Ectodermal cell (in vitro differentiated cells): ENCODE results near the gene RXRA.

Source experiments
- H3K27ac ChIP-seq: 2 replicates; pipeline ENCODE4 v1.7.0; 2013; ENCODE audit warnings: mild to moderate bottlenecking, low read depth, low read length; ENCODE audit not compliant: insufficient read depth, poor library complexity, severe bottlenecking
- H3K27me3 ChIP-seq: 2 replicates; pipeline ENCODE4 v1.7.0; 2013; ENCODE audit warnings: mild to moderate bottlenecking, low read length; ENCODE audit not compliant: insufficient read depth, control insufficient read depth, poor library complexity, severe bottlenecking
- H3K36me3 ChIP-seq: one replicate; pipeline ENCODE4 v1.7.0; 2013; ENCODE audit warnings: low read length; ENCODE audit not compliant: control insufficient read depth, insufficient read depth
- H3K4me1 ChIP-seq: one replicate; pipeline ENCODE4 v1.7.0; 2013; ENCODE audit warnings: low read length; ENCODE audit not compliant: control insufficient read depth, insufficient read depth
- H3K4me3 ChIP-seq: 2 replicates; pipeline ENCODE4 v1.7.0; 2013; ENCODE audit warnings: low read depth, low read length, control low read depth; ENCODE audit not compliant: insufficient read depth
- H3K9me3 ChIP-seq: 2 replicates; pipeline ENCODE4 v1.7.0; 2013; ENCODE audit warnings: mild to moderate bottlenecking, low read length, moderate library complexity; ENCODE audit not compliant: control insufficient read depth
- WGBS, 2 experiments: methylation state at CpG; one replicate each; pipeline ENCODE4 v1.1.7; 2013; ENCODE audit warnings: missing lambda C conversion rate in 2 of 2; 5-methylcytosine and 5-hydroxymethylcytosine counted together

The RXRA gene

DNA sequence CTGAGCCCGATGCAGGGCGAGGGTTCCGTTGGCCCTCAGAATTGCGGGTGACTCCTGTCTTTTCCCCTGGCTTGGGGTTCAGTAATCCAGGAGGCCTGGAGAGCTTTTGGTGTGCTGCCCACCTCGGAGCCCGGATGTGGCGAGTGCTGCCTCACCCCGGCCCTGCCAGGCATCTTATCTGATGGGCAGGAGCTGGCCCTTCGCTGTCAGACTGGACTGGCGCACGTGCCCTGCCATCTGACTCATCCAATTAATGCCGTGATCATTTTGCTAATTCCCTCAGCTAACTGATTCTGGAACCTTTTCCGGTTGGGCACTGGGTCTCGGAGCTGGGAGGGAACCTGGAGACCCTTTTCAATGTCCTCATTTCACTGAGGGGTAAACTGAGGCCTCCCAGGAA is 34.6 kb downstream of the RXRA start:
- H3K27me3 ChIP-seq, result no peaks in the 10 kb centered on the region
- no peaks in the 10 kb centered on the region for H3K9me3 ChIP-seq
- H3K36me3 ChIP-seq, result no peaks in the 10 kb centered on the region
- H3K27ac ChIP-seq, result no peak overlapping the region
- no peak overlapping the region for H3K4me3 ChIP-seq
- WGBS, 2 experiments, result 95% methylated on average over 14 of the region's 14 CpGs
- peaks cover 13% of the 10 kb centered on the region for H3K4me1 ChIP-seq

DNA sequence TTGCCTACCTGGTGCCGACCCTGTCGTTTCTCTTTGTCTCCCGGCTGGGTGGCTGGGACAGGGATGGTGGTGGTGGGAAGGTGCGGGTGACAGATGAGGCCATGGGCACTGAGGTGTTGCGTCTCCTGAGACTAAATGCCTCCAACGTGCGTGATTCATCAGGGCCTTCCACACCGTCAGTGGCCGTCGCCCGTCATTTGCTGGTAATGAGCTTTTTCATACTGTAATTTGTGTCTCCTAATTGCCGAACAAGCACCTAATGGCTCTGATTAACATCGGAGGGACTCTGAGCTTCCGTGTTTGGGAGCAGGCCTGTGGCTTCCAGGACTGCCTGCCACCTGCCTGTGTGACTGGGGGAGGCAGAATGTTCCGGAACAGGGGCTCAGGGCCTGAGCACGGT is 35.2 kb downstream of the RXRA start:
- Histone ChIP-seq H3K4me1 (peaks cover 15% of the 10 kb centered on the region), H3K9me3 (no peaks in the 10 kb centered on the region), H3K27ac (no peak overlapping the region), H3K27me3 (no peaks in the 10 kb centered on the region), H3K4me3 (no peak overlapping the region), H3K36me3 (no peaks in the 10 kb centered on the region)
- WGBS, 2 experiments, result 93 to 94% methylated on average over 16 of the region's 16 CpGs

DNA sequence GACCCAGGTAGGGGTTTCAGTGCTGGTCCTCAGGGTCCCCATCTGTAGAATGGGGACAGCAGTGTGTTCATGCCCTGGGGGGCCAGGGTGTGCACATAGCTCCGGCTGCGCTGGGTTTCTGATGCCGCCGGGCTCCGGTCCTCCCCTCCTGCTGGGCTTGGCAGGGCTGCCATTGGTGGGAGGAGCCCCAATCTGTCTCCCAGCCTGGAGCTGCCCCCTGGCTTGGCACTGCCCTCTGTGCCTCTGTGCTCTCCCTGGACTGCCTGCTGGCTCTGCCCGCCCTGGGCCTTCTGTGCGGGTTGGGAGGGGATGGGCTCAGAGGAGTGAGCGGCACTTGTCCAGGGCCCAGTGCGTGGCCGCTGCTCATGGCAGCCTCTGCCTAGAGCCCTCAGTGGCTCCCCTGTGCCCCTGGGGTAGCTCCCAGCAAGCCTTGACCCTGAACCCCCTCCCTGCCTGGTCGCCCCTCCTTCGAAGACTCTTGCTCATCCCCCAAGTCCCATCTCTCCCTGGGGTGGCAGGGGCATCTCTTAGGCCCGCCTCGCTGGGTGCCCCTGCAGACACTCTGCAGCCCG is 35.7 kb downstream of the RXRA start:
- H3K27me3 ChIP-seq, result no peaks in the 10 kb centered on the region
- no peak overlapping the region for H3K4me3 ChIP-seq
- 95 to 96% methylated on average over 15 of the region's 15 CpGs for WGBS, 2 experiments
- no peaks in the 10 kb centered on the region for H3K9me3 ChIP-seq
- no peaks in the 10 kb centered on the region for H3K36me3 ChIP-seq
- H3K4me1 ChIP-seq, result peaks cover 15% of the 10 kb centered on the region
- H3K27ac ChIP-seq, result no peak overlapping the region

DNA sequence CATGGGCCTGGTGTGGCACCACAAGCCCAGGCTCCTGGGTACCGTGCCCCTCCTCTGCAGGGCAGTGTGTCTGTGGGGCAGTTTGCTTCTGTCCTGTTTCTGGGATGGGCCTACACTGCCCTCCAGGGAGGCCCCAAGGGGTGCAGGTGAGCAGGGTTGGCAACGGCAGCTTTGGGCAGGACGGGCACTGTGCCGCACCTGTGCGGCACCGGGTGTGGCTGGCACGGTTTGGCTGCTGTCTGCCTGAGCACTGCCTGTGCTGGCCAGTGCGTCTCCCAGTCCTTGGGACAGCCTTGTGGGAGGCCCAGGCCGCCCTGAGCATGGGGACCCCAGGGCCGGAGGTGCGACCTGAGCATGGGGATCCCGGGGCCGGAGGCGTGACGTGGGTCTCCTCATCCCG is 37.2 kb downstream of the RXRA start:
- H3K4me3 ChIP-seq, result no peak overlapping the region
- no peak overlapping the region for H3K27ac ChIP-seq
- no peaks in the 10 kb centered on the region for H3K36me3 ChIP-seq
- H3K27me3 ChIP-seq, result no peaks in the 10 kb centered on the region
- H3K9me3 ChIP-seq, result no peaks in the 10 kb centered on the region
- 93 to 97% methylated on average over 16 of the region's 16 CpGs for WGBS, 2 experiments
- peaks cover 15% of the 10 kb centered on the region for H3K4me1 ChIP-seq

DNA sequence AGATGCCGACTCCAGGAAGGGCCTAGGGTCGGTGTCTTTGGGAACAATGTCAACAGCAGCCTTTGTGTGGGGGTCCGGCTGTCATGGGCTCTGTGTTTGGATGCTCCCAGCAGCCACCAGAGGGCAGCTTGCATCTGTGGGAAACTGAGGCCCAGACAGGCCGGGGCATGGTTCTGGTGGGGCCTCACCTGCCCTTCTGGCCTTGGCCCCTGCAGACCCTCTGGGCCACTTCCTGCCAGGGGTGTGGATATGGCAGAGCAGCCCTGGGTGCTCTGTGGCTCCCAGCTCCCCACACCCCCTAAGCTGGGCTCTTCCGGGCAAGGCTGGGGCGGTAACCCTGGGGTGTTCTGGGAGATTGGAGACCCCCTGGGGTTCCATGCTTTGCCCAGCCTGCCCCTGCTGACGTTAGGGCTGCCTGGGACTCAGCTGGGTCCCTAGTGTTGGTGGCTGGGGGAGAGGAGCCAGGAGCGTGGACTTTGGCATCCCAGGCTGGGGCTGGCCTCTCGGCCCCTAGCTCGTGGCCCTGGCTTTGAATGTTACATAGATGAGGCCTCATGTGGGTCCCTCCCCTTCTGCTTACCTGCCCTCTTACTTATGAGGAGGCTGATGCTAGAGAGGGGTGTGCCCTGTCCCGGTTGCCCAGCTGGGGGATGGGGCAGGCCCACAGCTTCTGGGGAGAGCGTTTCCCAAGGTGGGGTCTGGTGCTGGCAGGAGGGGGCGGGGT is 38.3 kb downstream of the RXRA start:
- Histone ChIP-seq H3K4me3 (no peak overlapping the region), H3K36me3 (no peaks in the 10 kb centered on the region), H3K27ac (no peak overlapping the region), H3K4me1 (peaks cover 15% of the 10 kb centered on the region), H3K9me3 (no peaks in the 10 kb centered on the region), H3K27me3 (no peaks in the 10 kb centered on the region)
- WGBS, 2 experiments, result 89 to 92% methylated on average over 13 of the region's 13 CpGs

DNA sequence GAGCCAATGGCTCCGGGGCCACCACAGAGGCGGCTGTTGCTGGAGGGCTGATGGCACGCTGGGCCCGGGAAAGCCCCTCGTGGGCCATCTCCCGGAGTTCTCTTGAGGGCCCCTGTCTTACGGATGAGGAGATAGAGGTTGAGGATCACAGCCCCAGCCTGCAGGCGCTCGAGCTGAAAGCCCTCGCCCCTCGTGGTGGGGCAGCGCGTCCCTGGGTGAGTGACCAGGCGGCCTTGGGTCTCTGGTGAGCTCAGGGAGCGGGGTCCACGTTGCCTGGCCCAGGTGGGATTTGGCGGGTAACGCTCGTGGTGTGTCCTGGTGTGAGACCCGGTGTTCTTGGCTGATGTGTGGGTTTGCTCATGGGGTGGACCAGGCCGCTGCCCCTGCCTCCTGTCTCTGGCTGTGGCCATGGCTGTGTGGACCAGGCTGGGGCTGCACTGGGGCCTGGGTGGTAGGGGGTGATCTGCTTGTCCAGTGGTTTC is 38.9 kb downstream of the RXRA start:
- Histone ChIP-seq H3K9me3 (no peaks in the 10 kb centered on the region), H3K27ac (no peak overlapping the region), H3K4me1 (peaks cover 15% of the 10 kb centered on the region), H3K36me3 (no peaks in the 10 kb centered on the region), H3K27me3 (no peaks in the 10 kb centered on the region), H3K4me3 (no peak overlapping the region)
- 93% methylated on average over 21 of the region's 21 CpGs for WGBS, 2 experiments

DNA sequence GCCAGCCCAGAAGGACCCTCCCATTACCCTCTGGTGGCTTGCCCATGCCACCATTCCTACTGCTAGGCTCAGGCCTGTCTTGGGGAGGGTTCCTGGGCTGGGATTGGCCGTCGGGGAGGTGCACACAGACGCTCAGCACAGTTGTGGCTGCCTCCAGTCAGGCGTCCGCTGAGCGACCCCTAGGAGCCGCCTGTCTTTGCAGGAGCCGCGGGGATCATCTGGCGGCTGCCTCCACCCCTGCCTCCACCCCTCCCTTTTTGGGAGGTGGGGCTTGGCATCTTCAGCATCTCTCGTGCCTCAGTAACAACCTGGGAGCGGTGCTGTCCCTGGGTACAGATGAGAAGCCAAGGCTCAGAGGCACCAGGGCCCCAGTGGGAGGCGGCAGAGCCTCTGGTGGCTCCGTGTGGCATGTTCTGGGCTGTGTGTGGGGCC is 39.6 kb downstream of the RXRA start:
- no peak overlapping the region for H3K27ac ChIP-seq
- H3K9me3 ChIP-seq, result no peaks in the 10 kb centered on the region
- peaks cover 15% of the 10 kb centered on the region for H3K4me1 ChIP-seq
- WGBS, 2 experiments, result 36 to 45% methylated on average over 14 of the region's 14 CpGs
- H3K4me3 ChIP-seq, result no peak overlapping the region
- H3K27me3 ChIP-seq, result no peaks in the 10 kb centered on the region
- H3K36me3 ChIP-seq, result no peaks in the 10 kb centered on the region

DNA sequence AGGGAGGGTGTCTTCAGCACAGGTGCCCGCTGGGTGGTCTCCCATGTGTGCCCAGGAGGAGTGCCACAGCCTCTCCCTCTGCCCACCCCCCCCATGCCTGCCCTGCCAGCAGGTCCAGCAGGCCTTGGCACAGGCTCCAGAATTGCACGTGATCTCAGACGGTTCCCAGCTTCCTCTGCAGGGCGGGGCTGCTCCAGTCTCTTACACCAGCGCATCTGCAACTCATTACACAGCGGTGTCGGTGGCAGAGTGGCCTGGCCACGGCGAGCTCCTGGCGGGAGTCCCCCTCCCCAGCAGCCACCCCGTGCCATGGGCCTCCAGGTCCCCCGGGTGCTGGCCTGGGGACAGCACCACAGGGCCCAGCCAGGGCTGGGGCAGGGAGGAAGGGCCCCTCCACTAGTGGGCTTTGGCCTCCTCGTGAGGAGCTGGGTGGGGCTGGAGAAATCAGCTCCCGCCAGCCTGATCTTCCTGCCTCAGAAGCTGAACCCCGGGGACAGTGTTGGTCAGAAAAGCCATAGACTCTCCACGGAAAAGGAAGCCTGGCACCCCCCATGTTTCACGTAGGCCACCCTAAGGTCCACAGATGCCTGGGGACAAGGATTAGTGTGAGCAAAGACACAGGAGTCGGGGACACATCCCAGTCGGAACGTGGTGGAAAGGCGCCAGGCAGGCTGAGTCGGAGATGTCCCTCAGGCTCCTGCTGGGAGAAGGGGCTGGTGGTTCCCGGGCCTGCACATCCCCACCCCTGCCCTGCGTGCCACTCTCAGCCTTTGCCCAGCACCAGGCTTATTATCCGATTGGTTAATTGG is 40.2 kb downstream of the RXRA start:
- H3K27me3 ChIP-seq, result no peaks in the 10 kb centered on the region
- no peaks in the 10 kb centered on the region for H3K36me3 ChIP-seq
- 92% methylated on average over 25 of the region's 25 CpGs for WGBS, 2 experiments
- H3K4me1 ChIP-seq, result peaks cover 15% of the 10 kb centered on the region
- no peaks in the 10 kb centered on the region for H3K9me3 ChIP-seq
- H3K27ac ChIP-seq, result no peak overlapping the region
- H3K4me3 ChIP-seq, result no peak overlapping the region

DNA sequence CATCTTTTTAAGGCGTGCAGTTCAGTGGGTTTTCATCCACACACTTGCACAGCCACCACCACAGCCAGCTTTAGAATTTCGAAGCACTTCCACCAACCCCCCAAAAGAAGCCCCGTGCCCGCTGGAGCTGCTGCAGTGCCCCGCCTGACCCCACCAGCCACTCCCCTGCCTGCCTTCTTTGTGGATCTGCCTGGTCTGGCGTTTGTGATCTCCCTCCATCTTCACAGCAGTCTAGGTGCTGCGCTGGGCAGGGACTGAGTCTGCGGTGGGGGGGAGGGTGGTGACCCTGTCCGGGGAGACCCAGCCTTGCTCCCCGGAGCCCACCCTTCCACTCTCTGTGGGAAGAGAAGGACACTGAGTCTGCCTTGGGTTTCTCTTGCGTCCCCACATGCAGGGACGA is 40.8 kb downstream of the RXRA start:
- Histone ChIP-seq H3K27ac (no peak overlapping the region), H3K27me3 (no peaks in the 10 kb centered on the region), H3K4me3 (no peak overlapping the region), H3K36me3 (no peaks in the 10 kb centered on the region), H3K9me3 (no peaks in the 10 kb centered on the region), H3K4me1 (peaks cover 15% of the 10 kb centered on the region)
- 94 to 95% methylated on average over 12 of the region's 12 CpGs for WGBS, 2 experiments

DNA sequence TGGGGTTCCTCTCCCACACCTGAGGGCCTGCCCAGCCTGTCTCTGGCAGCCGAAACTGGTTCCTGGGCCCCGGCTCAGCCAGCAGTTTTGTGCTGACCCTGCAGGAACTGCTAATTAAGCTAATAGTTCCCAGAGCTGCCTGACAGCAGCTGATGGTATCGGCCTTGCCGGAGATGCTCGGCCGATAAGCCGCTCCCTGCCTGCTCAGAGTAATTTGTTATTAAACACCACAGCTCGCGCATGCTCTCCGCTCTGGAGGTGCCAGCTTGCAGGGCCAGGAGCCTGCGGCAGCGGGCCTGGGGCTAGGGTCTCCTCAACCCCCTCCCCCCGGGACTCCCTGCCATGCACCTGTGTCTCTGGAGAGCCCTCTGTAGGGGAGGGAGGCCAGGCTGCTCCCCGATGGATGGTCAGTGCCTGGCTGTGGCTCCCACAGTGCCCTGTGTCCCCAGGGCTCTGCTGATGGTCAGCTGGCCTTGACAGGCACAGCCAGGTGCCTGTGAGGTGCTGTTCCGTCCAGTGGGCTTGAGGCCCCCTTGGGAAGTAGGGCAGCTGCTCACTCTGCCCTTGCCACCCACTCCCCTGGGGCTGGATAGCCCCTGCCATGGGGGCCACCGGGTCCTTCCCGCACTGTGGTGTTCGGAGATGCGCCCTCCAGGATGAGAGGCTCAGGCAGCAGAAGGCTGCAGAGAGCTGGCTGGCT is 41.7 kb downstream of the RXRA start:
- no peak overlapping the region for H3K4me3 ChIP-seq
- H3K36me3 ChIP-seq, result no peaks in the 10 kb centered on the region
- H3K27ac ChIP-seq, result no peak overlapping the region
- H3K4me1 ChIP-seq, result peaks cover 15% of the 10 kb centered on the region
- H3K9me3 ChIP-seq, result no peaks in the 10 kb centered on the region
- WGBS, 2 experiments, result 80 to 82% methylated on average over 19 of the region's 19 CpGs
- H3K27me3 ChIP-seq, result no peaks in the 10 kb centered on the region
